Left hindlimb (tissue), 1 donor: ENCODE measurements around the gene RASD2.

Experiments used
- DNase-seq: peaks from one replicate; pipeline ENCODE4 v3.0.0-alpha.2; 2018

The RASD2 gene

DNA sequence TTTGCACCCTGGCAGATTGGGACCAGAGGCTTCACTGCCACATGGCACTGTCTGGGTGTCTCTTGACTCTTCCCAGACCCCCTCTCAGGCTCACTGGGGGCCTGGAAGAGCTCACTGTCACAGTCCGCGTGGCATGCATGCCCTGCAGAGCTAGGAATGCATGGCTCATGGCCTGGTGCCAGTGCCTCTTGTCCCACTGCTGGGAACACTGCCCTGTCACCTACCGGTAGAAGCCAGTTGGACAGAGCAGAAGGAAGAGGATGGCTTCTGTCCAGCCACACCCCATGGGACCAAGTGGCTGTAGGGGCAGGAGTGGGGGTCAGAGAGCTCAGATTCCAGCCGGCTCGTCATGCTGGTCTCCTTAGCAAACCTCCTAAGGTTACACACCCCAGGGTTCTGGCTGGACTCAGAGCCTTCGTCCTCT lies 46.8 kb downstream of the RASD2 start:
- no peak for DNase-seq

DNA sequence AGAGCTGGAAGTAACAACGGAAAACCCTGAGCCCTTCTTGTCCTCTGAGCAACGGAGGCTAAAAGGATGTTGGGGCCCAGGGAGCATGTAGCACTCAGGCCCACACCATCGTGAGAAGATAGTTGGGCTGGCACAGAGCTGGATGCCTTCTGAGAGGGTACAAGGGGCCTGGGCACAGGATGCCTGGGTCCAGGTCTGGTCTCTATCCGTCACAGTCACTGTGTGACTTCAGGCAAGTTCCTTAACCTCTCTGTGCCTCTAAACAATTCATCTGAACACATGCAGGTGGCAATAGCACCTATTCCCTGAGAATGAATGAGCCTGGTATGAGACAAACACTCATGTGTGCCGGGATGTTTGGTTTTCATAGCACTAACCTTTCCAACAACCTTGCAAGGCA lies 47.3 kb downstream of the RASD2 start:
- DNase-seq, result no peak

- DNase-seq, result no peak
These were observed 48.6 kb downstream of the RASD2 start for GRCh38 chr22:35589071-35589755.

DNA sequence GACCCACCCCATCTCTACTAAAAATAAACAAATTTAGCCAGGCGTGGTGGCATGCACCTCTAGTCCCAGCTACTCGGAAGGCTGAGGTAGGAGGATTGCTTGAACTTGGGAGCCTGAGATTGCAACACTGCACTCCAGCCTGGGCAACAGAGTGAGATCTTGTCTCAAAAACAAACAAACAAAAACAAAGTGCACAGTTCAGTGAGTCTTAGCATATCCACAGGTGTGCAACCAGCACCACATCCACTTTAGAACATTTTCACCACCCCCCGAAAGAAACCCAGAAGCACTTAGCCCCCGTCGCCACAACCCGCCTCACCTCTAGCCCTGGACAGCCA lies 49.1 kb downstream of the RASD2 start:
- DNase-seq, result no peak

DNA sequence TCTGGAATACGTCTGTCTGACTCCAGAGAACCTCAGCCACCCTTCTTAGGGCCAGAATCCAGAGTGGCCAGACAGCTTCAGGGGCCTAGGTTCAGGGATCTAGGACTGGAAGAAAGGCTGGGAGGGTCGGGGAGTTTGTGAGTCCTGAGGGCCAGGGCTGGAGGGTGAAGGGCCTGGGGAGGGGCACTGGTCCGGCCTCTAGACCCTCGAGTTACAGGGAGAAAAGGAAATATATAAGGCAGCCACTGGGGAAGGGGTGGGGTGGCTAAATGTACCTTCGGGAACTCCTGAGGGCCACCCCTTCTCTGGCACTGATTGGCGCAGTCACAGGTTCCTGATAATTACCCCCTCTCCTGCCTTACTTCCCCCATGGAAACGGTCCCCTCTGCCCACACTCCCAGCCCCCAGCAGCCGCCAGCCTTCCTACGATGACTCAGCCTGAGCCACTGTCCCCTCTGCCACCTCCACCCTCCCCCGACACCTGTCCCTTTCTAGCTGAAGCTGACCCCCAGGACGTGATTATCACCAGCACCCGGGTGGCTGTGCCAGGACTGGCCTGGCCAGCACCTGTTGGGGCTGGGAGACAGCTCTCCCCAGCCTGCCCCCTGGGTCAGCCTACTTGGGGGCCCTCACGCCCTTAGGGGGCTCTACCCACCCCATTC lies 50.1 kb downstream of the RASD2 start:
- no peak for DNase-seq

DNA sequence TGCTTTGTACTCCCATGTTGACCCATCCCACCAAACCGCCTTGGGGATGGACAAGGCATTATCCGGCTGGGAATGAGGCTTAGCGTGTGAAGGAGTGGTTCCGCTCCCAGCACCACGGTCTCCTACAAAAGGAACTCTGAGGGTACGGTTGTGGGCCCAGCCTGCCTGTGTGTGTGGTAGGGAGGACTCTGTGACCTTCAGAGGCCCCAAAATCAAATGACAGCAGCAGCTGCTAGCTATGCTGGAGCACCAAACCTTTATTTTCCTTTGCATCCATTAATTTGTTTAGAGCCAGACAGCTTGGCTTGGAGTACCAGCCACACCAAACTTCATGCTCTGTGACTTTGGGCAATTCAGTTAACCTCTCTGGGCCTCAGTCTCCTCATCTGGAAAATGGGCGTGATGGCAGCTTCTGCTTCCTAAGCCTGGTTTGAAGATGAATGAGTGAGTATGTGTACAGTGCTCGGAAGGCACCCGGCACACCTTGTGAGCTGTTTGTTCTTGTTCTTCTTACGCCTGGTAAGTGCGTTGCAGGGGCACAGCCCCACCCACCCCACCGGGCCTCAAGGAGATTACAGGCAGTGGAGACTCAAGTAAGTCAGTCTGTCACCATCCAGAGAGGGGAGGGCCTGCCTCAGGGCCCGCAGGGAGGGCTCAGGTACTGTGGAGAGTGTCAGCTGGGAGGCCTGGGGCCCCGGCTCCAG lies 51.2 kb downstream of the RASD2 start:
- DNase-seq, result no peak

DNA sequence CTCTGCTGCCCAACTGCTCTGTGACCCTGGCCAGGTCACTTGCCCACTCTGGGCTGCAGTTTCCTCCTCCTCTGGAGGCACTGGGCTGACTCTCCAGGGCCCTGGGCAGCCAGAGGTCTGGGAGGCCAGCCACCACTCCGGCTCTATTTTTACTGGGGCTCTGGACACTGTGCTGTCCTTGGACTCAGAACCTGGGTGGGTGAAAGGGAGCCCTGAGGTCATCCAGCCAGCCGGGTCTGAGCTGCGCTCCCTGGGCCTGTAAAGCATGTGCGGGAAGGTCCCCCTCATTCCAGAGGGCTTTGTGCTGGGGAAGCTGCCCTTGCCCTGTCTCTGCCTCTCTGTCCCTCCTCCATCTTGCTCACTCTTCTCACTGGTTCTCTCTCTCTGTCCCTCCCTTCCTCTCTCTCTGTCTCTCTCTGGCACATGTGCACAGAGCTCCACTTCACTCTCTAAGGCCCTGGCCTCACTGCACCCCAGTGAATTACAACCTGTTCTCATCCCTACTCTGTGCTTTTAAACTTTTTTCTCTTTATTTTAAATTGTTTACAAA lies 51.9 kb downstream of the RASD2 start:
- no peak for DNase-seq

DNA sequence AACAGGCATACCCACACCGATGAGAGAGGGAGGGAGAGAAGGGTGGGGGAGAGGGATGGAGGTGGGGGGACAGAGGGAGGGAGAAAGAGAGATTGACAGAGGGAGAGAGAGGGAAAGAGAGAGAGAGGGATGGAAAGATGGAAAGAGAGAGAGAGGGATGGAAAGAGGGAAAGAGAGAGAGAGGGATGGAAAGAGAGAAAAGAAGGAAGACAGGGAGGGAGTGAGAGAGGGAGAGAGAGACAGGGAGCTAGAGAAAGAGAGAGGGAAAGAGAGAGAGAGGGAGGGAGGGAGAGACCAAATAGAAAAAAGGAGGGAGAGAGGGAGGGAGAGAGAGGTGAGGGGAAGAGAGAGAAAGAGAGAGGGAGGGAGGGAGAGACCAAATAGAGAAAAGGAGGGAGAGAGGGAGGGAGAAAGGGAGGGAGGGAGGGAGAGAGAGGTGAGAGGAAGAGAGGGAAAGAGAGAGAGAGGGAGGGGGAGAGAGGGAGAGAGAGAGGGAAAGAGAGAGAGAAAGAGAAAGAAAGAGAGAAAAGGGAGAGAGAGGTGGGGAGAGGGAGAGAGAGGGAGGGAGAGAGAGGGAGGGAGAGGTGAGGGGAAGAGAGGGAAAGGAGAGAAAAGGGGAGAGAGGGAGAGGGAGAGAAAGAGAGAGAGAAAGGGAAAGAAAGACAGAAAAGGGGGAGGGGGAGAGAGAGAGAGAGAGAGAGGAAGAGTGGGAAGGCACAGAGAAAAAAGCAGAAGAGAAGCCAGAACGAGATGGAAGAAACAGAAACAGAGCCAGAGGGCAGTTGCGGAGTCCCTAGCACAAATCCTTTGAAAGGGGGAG lies 52.6 kb downstream of the RASD2 start:
- DNase-seq, result no peak

GRCh38 chr22:35593891-35594470 lies 53.4 kb downstream of the RASD2 start:
- no peak for DNase-seq

DNA sequence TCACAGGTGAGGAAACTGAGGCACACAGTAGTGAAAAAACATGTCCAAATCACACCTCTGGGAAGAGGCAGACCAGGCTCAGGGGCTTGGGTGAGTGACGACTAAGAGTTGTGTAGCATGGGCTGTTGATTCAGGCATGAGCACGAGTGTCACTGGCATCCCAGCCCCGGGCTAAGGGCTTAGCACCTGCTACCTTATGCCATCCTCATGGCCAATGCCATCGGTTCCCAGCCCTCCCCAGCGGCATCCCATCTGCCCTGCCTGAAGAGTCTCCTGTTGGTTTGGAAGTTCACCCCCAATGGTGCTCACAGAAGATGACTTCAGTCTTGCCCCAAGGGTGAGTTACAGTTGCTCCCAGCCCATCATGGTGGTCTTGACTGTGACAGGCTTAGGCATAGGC lies 54.1 kb downstream of the RASD2 start:
- DNase-seq, result no peak

- no peak for DNase-seq
These were observed 56.2 kb downstream of the RASD2 start for GRCh38 chr22:35596821-35597220.

- no peak for DNase-seq
These were observed 57.2 kb downstream of the RASD2 start for GRCh38 chr22:35597692-35598395.

DNA sequence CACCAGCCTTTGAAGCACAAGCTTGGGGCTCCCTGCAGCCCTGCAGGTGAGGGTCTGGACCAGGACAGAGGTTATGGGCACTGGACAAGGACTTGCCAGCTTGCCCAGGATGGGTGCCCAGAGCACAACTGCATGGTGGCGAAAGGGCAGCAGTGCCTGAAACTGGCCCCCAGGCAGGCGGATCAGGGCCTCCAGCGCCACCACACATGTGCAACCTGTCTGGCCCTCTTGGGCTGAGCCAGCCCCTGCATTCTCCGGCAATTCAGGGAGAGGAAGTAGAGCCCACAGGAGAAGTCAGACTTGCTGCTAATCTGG lies 57.7 kb downstream of the RASD2 start:
- DNase-seq, result no peak

DNA sequence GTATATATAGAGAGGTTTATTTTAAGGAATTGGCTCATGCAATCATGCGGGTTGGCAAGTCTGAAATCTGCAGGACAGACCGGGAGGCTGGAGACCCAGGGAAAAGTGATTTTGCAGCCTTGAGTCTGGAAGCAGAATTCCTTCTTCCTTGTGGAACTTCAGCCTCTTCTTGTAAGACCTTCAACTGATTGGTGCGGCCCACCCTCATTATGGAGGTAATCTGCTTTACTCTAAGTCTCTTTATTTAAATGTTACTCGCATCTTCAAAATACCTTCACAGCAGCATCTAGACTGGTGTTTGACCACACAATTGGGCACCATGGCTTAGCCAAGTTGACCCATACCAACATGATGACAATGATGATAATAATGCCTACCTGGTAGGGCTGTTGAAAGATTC lies 58.7 kb downstream of the RASD2 start:
- DNase-seq, result no peak

GRCh38 chr22:35600476-35600875 lies 59.8 kb downstream of the RASD2 start:
- no peak for DNase-seq

- no peak for DNase-seq
These were observed 60.5 kb downstream of the RASD2 start for GRCh38 chr22:35601013-35601580.

GRCh38 chr22:35601743-35602615 lies 61.3 kb downstream of the RASD2 start:
- DNase-seq, result no peak
